OCI-LY3 (cell line): ENCODE data around the gene ARHGAP5.
A peak's percentile ranks its signal among the peaks of the same experiment; 100 is the strongest.

Experiments used
- H2AFZ ChIP-seq: fragments of 200-600, 300-600 bp; shearing (Covaris generic); 2 replicates; pipeline ENCODE4 v1.6.0; 2014; ENCODE audit warnings: antibody characterized with exemption, low read depth, low read length
- H3K27ac ChIP-seq: fragments of 200-600, 300-600 bp; sonication (generic); 2 replicates; pipeline ENCODE4 v1.5.1; 2014; ENCODE audit warnings: mild to moderate bottlenecking, low read length, moderate library complexity, mixed read lengths
- H3K27me3 ChIP-seq: fragments of 200-600, 300-600 bp; sonication (generic); 2 replicates; pipeline ENCODE4 v1.6.1; 2014; ENCODE audit warnings: low read depth, low read length, mixed read lengths
- H3K36me3 ChIP-seq: fragments of 200-600, 300-600 bp; sonication (generic); replicated peaks from 2 replicates; pipeline ENCODE3; 2014; ENCODE audit warnings: low read depth, low read length, mixed read lengths
- H3K4me1 ChIP-seq: fragments of 300-600, 200-600 bp; sonication (generic); 2 replicates; pipeline ENCODE4 v1.6.1; 2014; ENCODE audit warnings: low read length, mixed read lengths
- H3K4me2 ChIP-seq: fragments of 200-600, 300-600 bp; sonication (generic); 2 replicates; pipeline ENCODE4 v1.6.1; 2014; ENCODE audit warnings: low read length, mixed read lengths
- H3K4me3 ChIP-seq: fragments of 300-600, 200-600 bp; sonication (generic); 2 replicates; pipeline ENCODE4 v1.5.1; 2014; ENCODE audit warnings: antibody characterized with exemption, mild to moderate bottlenecking, low read length, moderate library complexity
- H3K79me2 ChIP-seq: fragments of 300-600, 200-600 bp; shearing (Covaris generic); 2 replicates; pipeline ENCODE4 v1.6.1; 2014; ENCODE audit warnings: mild to moderate bottlenecking, low read length, mixed read lengths
- H3K9ac ChIP-seq: fragments of 300-600, 200-600 bp; shearing (Covaris generic); 2 replicates; pipeline ENCODE4 v1.6.0; 2014; ENCODE audit warnings: mild to moderate bottlenecking, low read length, moderate library complexity
- H3K9me3 ChIP-seq: fragments of 200-600, 300-600 bp; shearing (Covaris generic); 2 replicates; pipeline ENCODE4 v1.6.1; 2014; ENCODE audit warnings: low read length, mixed read lengths; ENCODE audit not compliant: insufficient read depth
- H4K20me1 ChIP-seq: fragments of 200-600, 300-600 bp; sonication (generic); 2 replicates; pipeline ENCODE4 v1.6.1; 2016; ENCODE audit warnings: low read length, mixed read lengths; ENCODE audit not compliant: insufficient read depth
- CTCF ChIP-seq: fragments of 200-600, 300-600 bp; sonication (generic); IDR thresholded peaks from 2 replicates; pipeline ENCODE4 v1.5.1; 2014; ENCODE audit warnings: antibody characterized with exemption, low read length, low read depth
- EZH2phosphoT487 ChIP-seq: fragments of 200-600 bp; shearing (Covaris generic); IDR thresholded peaks from 2 replicates; pipeline ENCODE4 v1.6.1; 2018; ENCODE audit warnings: antibody characterized with exemption, mixed run types, low read depth

ARHGAP5 gene, protein sequence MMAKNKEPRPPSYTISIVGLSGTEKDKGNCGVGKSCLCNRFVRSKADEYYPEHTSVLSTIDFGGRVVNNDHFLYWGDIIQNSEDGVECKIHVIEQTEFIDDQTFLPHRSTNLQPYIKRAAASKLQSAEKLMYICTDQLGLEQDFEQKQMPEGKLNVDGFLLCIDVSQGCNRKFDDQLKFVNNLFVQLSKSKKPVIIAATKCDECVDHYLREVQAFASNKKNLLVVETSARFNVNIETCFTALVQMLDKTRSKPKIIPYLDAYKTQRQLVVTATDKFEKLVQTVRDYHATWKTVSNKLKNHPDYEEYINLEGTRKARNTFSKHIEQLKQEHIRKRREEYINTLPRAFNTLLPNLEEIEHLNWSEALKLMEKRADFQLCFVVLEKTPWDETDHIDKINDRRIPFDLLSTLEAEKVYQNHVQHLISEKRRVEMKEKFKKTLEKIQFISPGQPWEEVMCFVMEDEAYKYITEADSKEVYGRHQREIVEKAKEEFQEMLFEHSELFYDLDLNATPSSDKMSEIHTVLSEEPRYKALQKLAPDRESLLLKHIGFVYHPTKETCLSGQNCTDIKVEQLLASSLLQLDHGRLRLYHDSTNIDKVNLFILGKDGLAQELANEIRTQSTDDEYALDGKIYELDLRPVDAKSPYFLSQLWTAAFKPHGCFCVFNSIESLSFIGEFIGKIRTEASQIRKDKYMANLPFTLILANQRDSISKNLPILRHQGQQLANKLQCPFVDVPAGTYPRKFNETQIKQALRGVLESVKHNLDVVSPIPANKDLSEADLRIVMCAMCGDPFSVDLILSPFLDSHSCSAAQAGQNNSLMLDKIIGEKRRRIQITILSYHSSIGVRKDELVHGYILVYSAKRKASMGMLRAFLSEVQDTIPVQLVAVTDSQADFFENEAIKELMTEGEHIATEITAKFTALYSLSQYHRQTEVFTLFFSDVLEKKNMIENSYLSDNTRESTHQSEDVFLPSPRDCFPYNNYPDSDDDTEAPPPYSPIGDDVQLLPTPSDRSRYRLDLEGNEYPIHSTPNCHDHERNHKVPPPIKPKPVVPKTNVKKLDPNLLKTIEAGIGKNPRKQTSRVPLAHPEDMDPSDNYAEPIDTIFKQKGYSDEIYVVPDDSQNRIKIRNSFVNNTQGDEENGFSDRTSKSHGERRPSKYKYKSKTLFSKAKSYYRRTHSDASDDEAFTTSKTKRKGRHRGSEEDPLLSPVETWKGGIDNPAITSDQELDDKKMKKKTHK (N-terminal part only)

GRCh38 chr14:32077081-32078022 lies at the start of gene ARHGAP5:
Gene ARHGAP5, plus strand, starts transcription at chr14:32077304. Its CDS starts 13,366 bp downstream, at chr14:32090670.
- Histone ChIP-seq H3K4me2 (peak within 1 kb of the TSS; percentile 95), H2AFZ (peak within 1 kb of the TSS; percentile 99), H4K20me1 (peaks cover 10% of the 10 kb centered on the region), H3K4me3 (peak within 1 kb of the TSS; percentile 97), H3K9ac (peak within 1 kb of the TSS; percentile 83), H3K36me3 (no peaks in the 10 kb centered on the region), H3K27ac (peak within 1 kb of the TSS; percentile 32), H3K4me1 (peaks cover 13% of the 10 kb centered on the region), H3K9me3 (no peaks in the 10 kb centered on the region), H3K27me3 (peaks cover 24% of the 10 kb centered on the region), H3K79me2 (peaks cover 21% of the 10 kb centered on the region)
- TF ChIP-seq CTCF (no peak), EZH2phosphoT487 (no peak)

DNA sequence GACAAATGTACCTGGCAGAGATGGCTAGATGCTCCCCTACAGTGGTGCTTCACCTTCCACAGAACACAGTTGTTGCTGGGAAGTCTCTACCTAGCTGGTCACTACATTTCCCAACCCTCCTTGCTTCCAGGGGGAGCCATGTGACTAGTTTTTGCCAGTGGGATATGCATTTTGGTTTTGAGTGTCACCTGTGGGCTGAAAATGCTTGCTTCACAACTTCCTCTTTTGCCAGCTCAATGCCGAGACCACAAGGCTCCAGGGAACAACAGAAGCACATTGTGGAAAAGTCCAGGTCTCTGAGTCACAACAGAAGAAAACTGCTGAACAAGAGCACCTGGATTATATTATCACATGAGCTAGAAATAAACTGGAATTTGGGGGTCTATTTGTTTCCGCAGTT lies 48.5 kb upstream of the ARHGAP5 start:
- Histone ChIP-seq H4K20me1 (no peaks in the 10 kb centered on the region), H3K27me3 (peaks cover 10% of the 10 kb centered on the region; the same call in 1 of the 2 replicates), H3K4me3 (no peak overlapping the region), H3K79me2 (no peaks in the 10 kb centered on the region), H3K36me3 (no peaks in the 10 kb centered on the region), H3K9ac (no peak overlapping the region), H3K4me2 (peak overlapping the region; percentile 41), H2AFZ (no peak overlapping the region), H3K27ac (no peak overlapping the region), H3K4me1 (peaks cover 17% of the 10 kb centered on the region), H3K9me3 (no peaks in the 10 kb centered on the region)
- TF ChIP-seq CTCF (no peak), EZH2phosphoT487 (no peak)

- Histone ChIP-seq H3K9me3 (no peaks in the 10 kb centered on the region), H3K36me3 (no peaks in the 10 kb centered on the region), H3K27ac (no peak overlapping the region), H3K79me2 (no peaks in the 10 kb centered on the region), H3K4me3 (no peak overlapping the region), H3K9ac (no peak overlapping the region), H2AFZ (no peak overlapping the region), H4K20me1 (no peaks in the 10 kb centered on the region), H3K4me2 (no peak overlapping the region), H3K4me1 (peaks cover 6% of the 10 kb centered on the region), H3K27me3 (no peaks in the 10 kb centered on the region)
- TF ChIP-seq EZH2phosphoT487 = no peak
These were observed 43.6 kb upstream of the ARHGAP5 start for GRCh38 chr14:32033543-32033942.

- TF ChIP-seq CTCF (no peak), EZH2phosphoT487 (no peak)
- Histone ChIP-seq H3K79me2 (no peaks in the 10 kb centered on the region), H3K27me3 (0 out of 2 replicates have a peak, but pooled peaks cover 16% of the 10 kb centered on the region), H3K4me3 (no peak overlapping the region), H3K9ac (no peak overlapping the region), H4K20me1 (no peaks in the 10 kb centered on the region), H2AFZ (no peak overlapping the region), H3K9me3 (no peaks in the 10 kb centered on the region), H3K36me3 (no peaks in the 10 kb centered on the region), H3K27ac (no peak overlapping the region), H3K4me2 (no peak overlapping the region), H3K4me1 (peaks cover 5% of the 10 kb centered on the region)
These were observed 38.2 kb upstream of the ARHGAP5 start for GRCh38 chr14:32038876-32039275.
